HUDEP-2 (cell line): ENCODE results near the gene OLFM1.

Source experiments
- DNase-seq, 76 experiments: peaks; one replicate each; lab custom pipeline; 2025; ENCODE audit not compliant: unreplicated experiment in 76 of 76; lab: John Stamatoyannopoulos, UW

The OLFM1 gene

GRCh38 chr9:135087899-135088347 is 455 bp downstream of the OLFM1 start:
- DNase-seq: no peak

GRCh38 chr9:135088348-135088978 is 995 bp downstream of the OLFM1 start:
- no peak for DNase-seq

DNA sequence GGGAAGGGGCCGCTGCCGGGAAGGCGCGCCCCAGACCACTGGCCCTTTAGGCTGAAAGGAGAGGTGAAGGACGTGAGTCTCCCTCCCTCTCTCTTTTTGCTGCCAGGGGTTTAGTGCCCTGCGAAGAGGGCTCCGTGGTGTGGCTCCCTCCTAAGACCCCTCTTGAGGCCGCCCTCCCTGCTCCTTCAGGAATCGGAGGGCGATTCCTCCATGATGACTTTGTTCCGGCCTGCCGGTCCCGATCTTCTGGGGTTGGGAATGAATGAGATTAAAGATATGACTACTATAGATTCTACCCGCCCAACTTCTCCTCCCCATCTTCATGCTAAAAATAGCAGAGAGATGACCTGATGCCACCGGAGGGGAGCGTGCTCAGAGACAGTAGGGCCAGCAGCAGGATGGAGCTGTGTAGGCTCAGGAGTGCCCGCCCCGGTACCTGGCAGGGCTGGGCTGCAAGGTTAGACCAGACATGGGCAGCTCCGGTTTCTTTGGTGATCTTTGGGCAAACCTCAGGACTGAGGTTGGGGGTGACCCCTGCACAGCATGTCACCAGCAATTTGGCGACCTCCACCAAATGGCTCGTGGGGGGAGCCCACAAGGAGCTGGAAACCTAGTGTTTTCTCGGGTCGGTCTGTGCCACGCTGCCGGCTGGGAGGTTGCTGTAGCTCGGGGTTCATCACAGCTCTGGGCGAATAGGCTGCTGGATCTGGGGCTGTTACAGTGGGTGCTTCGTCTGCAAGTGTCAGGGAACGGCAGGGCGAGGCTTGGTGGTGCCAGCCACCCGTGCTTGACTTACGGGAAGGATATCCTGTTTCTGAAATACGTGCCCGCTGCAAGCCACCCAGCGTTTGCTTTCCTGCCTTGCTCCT is 1.7 kb downstream of the OLFM1 start:
- DNase-seq: no peak

DNA sequence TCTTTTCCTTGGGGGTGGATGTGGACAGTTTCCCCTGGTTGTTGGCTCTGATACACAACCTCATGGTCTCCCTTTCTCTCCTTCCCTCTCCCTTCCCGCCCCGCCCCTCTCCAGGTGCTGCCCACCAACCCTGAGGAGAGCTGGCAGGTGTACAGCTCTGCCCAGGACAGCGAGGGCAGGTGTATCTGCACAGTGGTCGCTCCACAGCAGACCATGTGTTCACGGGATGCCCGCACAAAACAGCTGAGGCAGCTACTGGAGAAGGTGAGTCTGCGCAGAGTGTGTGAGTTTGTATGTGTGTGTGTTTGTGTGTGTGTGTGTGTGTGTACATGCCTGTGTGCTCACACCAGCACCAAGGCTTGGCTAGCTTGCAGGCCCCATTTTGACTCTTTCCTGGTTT is 2.6 kb downstream of the OLFM1 start:
- DNase-seq: no peak

GRCh38 chr9:135090547-135090946 is 3.1 kb downstream of the OLFM1 start:
- no peak for DNase-seq

DNA sequence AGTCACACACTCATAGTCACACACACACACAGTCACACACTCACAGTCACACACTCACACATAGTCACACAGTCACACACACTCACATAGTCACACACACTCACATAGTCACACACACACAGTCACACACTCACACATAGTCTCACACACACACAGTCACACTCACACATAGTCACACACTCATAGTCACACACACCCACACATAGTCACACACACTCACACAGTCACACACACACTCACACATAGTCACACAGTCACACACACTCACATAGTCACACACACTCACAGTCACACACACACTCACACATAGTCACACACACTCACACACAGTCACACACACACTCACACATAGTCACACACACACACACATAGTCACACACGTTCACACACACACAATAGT is 4.1 kb downstream of the OLFM1 start:
- no peak for DNase-seq

DNA sequence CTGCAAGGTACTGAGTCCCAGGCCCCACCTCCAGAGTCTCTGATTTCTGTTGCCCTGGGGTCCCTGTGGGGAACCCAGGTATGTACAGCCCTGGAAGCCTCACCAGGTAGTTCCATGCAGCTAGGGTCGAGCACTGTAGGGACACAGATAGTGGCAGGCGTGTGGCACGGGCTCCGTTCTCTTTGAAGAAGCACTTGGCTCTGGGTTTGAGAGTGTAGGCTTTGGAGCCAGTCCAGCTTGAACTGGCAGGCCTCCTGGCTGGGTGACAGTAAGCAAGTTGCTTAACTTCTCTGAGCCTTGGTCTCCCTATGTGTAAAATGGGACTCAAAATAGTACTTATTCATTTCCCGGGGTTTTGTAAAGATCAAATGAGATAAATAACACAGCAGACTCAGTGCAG is 5.6 kb downstream of the OLFM1 start:
- no peak for DNase-seq

DNA sequence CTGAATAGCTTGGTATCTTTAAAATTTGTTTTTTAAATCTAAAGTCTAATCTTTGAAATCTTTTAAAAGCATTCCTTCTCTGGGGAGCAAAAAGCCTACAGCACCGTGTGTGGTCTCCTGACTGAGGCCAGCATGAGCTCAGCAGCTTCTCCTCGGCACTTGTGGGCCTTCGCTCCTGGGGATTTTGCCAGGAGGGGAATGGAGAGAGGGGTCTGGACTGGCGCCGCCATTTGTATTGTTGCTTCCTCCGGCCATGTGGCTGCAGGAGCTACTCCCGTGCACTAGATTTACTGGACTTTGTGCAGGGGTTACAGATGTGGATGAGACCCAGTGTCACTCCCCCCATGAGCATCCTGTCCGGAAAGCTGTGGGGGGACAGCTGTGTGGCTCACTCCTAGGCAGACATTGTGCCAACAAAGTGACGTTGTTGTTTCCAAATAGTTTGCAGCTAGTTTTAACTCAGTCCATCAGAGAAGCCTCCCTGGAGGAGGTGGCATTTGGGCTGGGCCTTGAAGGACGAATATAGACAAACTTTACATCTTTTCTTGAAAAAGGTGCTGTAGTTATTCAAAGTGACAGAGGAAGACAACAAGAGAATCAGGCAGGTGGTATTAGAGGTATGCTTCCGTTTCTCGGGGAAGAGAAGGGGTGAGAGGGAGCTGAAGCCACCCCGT is 6.6 kb downstream of the OLFM1 start:
- DNase-seq: no peak

GRCh38 chr9:135095470-135096407 is 8.3 kb downstream of the OLFM1 start:
- no peak for DNase-seq

DNA sequence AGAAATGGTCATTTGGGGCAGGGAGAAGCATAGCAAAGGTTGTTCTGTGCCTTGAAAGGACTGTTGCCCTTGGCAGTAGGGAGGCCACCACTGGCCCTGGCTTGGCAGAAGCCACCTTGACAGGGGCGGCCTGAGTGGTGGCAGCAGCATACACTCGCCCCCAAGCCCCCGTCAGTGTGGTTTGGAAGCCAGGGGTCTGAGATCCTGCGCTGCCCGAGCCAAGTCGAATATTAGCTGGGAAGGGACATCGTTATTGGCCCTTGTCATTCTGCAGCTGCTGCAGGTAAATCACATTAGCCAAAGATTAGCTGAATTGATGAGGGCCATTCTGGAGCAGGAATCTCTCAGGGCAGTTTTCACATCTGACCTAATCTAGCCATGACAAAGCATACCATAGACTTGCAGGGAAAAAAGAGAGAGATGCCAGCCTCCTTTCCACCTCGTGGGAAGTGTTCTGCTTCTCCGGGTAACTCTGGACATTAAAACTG is 9.0 kb downstream of the OLFM1 start:
- no peak for DNase-seq

- peak in 7 of 76 experiments; percentile 1 to 25 (median 8) for DNase-seq
These were observed 11.1 kb downstream of the OLFM1 start for GRCh38 chr9:135098400-135099105.

DNA sequence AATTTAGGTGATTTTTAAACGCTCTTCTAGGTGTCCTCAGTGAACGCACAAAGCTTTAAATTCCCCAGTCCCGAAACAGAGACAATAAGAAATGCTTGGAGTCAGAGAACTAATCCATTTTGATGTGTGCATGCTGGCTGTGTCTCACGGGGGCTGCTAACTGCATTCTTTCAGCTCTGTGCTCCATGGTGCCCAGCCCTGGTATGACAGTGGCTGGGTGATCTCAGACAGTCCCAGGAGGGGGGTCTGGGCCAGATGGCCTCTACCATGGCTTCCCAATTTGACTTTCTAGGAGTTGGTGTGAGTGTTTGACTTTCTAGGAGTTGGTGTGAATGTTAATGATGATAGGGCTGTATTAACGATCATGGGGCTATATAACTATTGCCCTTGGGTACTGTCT is 12.1 kb downstream of the OLFM1 start:
- DNase-seq: no peak

- DNase-seq: no peak
These were observed 12.8 kb downstream of the OLFM1 start for GRCh38 chr9:135100241-135100681.

GRCh38 chr9:135100725-135101410 is 13.4 kb downstream of the OLFM1 start:
- DNase-seq: no peak

DNA sequence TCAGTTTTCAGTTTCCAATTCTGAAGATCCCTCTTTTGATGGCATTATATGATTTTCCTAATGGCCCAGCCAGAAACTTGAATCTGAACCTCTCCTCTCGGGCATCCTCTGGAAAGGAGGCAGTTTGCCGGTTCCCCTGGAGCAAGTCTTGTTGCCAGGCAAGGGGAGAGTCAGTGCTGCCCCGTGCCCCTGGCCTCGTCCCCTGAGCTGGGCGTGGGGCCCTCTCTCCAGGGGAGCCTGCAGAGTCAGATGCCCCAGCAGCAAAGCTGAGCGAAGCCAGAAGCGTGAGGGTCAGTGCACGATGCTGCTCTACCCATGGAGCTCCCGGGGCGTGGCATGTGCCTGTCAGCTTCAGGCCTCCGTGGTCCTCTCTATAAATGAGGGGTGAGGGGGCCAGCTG is 14.0 kb downstream of the OLFM1 start:
- DNase-seq: no peak

- no peak for DNase-seq
These were observed 14.5 kb downstream of the OLFM1 start for GRCh38 chr9:135101926-135102325.

GRCh38 chr9:135102331-135102730 is 14.9 kb downstream of the OLFM1 start:
- DNase-seq: no peak

DNA sequence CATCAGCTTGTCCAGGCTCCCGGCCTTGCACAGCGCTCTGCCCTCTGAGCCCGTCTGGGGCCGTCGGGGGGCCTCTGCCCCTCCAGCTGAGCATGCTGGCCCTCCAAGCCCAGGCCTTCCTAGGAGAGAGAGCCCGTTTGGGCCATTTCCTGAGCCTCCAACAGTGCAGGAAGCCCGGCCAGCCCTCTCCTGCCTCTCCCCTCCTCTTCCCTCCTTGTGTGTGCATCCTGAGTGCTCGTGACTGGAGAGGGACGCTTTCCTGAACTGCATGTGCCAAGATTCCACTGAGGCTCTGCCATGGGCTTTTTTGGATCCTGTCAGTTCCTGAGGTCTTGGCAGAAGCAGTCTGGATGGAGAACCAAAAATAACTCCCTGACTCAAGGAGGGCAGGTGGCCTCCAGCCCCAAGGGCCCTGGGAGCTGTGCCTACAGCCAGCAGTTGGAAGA is 15.6 kb downstream of the OLFM1 start:
- DNase-seq: no peak
